HG02970 (cell line): ENCODE data around the gene COL6A1.
"Not testable (repeated sequence)": the region's sequence is repeated elsewhere in the genome, so short reads cannot be mapped to it uniquely, and the experiment has no call there.

ENCODE experiments used
- ATAC-seq: cut with Tn5 transposase; IDR thresholded peaks from one replicate; pipeline ENCODE4 v1.9.1; 2021; ENCODE audit warnings: mild to moderate bottlenecking, moderate library complexity, moderate number of reproducible peaks; ENCODE audit not compliant: unreplicated experiment, low FRiP score

Gene COL6A1

GRCh38 chr21:46002841-46003574 is 21.4 kb downstream of the COL6A1 start:
- ATAC-seq: no peak

GRCh38 chr21:46003575-46004007 is 22.0 kb downstream of the COL6A1 start:
- ATAC-seq: no peak

- no peak for ATAC-seq
These were observed 22.7 kb downstream of the COL6A1 start for GRCh38 chr21:46004168-46004861.

- no peak for ATAC-seq
These were observed 23.5 kb downstream of the COL6A1 start for GRCh38 chr21:46005081-46005480.

GRCh38 chr21:46005481-46005881 is 23.9 kb downstream of the COL6A1 start:
- ATAC-seq: no peak

- not testable (repeated sequence) for ATAC-seq
These were observed 24.4 kb downstream of the COL6A1 start for GRCh38 chr21:46005894-46006546.

- no peak for ATAC-seq
These were observed 25.2 kb downstream of the COL6A1 start for GRCh38 chr21:46006547-46007491.

- no peak for ATAC-seq
These were observed 25.9 kb downstream of the COL6A1 start for GRCh38 chr21:46007492-46007868.

- no peak for ATAC-seq
These were observed 27.5 kb downstream of the COL6A1 start for GRCh38 chr21:46008893-46009621.

- ATAC-seq: no peak
These were observed 28.6 kb downstream of the COL6A1 start for GRCh38 chr21:46009951-46010705.

GRCh38 chr21:46011267-46011967 is 29.8 kb downstream of the COL6A1 start:
- no peak for ATAC-seq

GRCh38 chr21:46012154-46012553 is 30.6 kb downstream of the COL6A1 start:
- no peak for ATAC-seq

- no peak for ATAC-seq
These were observed 33.3 kb downstream of the COL6A1 start for GRCh38 chr21:46014828-46015227.

- no peak for ATAC-seq
These were observed 35.6 kb downstream of the COL6A1 start for GRCh38 chr21:46017148-46017547.

- ATAC-seq: no peak
These were observed 36.1 kb downstream of the COL6A1 start for GRCh38 chr21:46017695-46018094.

- ATAC-seq: no peak
These were observed 37.0 kb downstream of the COL6A1 start for GRCh38 chr21:46018615-46019014.

- ATAC-seq: no peak
These were observed 39.0 kb downstream of the COL6A1 start for GRCh38 chr21:46020581-46020980.

- ATAC-seq: no peak
These were observed 39.8 kb downstream of the COL6A1 start for GRCh38 chr21:46021398-46021797.
